ENCODE results near the gene NKX2-2.

Gene NKX2-2

DNA sequence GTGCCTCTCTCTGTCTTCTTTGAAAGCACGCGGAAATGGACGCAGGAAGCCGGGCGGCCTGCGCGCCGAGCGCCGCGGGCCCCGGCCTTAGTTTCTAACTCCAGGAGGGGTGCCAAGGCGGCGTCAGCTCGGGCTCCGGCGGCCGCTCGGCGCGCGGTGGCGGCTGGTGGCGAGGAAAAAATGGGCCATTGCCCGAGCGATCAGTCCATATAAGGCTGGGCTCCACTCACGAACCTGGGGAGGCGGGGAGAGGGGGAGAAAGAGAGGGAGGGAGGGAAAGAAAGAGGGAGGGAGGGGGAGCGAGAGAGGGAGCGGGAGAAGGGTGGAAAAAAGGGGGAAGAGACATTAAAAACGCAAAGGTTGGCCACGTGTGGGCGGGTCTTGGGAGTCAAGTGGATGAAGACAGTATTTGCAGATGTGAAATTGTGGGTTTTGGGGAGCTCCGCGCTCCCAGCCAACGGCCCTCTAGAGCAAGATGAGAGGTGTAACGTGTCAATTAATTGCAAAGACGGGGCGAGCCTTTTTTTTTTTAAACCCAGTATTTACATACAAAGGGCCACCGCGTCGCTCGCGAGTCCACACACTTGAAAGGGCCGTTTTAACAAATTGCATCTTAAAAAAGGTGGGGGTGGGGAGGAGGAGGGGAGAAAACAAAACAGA lies at the start of gene NKX2-2:
TSS of gene NKX2-2 (minus strand) at position 184 of the 660 bp plus-strand sequence. CDS start 395 bp downstream, outside the sequence.
- no peak for DNase-seq

DNA sequence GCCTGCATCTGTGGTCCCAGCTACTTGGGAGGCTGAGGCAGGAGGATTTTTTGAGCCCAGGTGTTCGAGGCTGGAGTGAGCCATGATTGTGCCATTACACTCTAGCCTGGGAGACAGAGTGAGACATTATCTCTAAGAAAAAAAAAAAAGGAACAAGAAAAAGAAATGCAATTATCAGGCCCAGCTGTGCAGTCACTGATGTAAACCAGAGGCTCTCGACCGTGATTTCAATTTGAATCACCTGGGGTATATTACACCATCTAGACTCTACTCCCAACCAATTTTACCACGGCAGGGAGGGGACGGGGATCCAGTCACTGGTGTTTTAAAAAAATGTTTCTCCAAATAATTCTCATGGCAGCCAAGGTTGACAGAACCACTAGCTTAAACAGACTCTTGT lies 48.8 kb upstream of the NKX2-2 start:
- no peak for DNase-seq

DNA sequence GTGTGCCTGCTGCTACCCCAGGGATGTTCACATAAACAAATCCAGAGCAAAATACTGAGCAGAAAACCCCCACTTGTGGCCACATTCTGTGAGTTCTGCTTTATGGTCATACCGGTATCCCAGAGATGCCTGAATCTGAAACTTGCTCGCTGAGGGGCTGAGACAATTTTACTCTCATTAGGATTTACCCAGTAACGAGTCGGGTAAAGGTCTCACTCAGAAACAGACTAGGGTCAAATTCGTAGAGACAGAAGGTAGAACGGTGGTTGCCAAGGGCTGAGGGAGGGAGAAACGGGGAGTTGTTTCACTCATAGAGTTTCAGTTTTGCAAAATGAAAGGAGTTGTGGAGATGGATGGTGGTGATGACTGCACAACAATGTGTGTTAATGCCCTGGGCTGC lies 45.4 kb upstream of the NKX2-2 start:
- no peak for DNase-seq

DNA sequence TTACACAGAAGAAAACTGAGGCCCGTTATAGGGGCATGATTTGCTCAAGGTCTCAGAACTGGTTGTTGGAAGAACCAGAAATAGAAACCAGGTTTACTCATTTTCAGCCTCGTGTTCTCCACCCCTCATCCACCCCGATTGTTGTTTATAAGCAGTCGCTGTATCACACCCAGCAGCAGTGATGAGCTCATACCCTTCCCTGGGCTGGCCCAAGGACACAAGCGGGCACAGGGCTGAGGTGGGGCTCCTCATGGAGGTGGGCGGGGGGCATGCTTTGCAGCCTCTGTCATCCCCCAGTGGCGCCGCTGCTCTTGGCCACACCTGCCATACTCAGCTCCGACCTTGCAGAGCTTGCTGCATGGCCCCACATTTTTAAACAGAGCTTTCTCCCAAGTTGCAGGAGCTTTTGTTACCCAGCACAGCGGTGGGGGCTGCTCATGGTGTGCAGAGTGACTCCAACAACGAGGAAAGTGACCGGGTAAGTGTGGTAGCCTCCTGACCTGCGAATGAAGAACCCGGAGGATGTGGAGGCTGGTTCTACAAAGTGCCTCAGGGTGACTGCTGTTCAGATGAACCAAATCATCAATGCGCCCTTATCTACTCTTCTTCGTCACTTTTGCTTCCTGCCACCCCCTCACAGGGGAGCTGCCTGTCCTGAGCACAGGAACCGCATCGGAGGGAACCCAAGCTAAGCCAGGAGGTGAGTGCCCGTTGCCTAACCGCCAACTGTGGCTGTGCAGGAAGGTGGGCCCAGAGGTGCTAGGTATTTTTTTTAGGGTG lies 43.6 kb upstream of the NKX2-2 start:
- DNase-seq, result no peak

DNA sequence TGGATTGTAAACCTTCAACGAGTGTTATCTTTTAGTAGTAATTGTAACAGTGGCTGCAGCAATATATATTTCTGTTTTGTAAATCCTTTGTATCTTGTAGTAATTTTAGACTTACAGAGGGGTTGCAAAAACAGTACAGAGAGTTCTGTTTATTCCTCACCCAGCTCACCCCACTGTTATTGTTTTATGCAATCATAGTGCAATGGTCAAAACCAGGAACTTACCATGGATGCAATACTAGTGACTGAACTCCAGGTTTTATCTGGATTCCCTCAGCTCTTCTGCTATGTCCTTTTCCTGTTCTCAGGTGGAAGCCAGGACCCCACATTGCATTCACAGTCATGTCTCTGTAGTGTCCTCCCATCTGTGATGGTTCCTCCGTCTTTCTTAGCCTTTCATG lies 42.5 kb upstream of the NKX2-2 start:
- DNase-seq, result no peak

DNA sequence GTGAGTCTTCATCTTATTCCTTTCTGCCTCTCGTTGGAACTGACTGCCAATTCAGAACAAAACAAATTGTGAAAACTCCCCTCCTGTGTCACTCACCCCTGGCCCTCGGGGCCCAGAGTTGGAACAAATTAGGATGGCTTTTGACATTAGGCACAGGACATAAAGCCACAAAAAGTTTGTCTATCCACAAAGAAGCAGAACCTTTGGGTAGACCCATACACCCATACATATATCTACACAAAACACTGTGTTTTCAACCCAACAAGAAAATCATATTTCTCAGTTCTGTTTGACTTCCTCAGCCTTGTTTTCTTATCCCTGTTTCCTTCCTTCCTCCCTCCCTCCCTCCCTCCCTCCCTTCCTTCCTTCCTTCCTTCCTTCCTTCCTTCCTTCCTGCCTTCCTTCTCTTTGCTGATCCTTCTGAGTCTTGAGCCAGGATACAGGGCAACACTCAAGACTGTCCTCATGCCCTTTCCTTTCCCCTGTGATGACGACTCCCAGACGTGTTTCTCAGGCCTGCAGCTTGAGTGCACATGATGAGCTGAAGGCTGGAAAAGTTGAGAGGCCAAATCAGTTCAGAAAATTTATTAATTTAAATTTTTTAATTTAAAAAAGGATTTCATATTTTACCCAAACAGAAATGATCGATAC lies 41.7 kb upstream of the NKX2-2 start:
- DNase-seq, result no peak

DNA sequence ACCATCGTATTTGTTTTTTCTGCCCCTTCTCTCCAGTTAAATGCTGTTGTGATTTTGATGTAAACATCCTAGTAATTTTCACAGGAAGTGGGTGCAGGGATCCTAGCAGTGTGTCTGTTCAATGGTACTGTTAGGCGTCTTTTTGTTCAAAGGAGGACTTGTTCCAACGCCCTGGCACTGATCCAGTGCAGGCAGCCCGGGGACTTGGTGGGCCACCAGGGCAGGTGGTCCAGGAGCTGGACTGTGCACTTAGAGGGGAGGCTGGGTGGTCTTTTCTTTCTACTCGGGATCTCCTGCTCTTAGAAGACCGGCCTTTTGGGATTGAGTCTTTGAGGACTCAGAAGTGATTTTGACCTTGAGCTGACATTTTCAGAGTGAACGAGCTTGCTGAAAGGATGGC lies 41.1 kb upstream of the NKX2-2 start:
- DNase-seq, result peak; percentile 16

DNA sequence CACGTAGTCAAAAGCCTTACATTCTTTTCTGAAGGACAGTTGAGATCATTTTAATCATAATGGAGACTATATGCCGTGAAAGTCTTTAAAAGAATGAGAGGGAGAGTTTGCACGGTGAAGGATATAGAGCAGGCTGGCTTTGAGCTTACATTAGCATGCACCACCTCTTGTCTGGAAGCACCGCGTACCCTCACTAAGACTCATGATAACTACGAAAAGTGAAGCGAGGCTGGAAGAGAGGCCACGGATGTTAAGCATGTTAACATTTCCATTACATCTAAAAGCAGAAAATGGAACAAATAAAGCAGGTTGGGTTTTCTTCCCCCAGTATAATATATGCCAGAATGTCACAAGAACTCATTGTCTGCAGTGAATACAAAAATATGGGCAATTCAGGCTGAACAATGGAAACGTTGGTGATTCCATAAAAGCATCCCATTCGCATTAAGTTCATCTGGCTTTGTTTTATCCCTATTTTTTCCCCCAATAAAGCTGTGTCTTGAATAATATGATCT lies 40.6 kb upstream of the NKX2-2 start:
- no peak for DNase-seq

DNA sequence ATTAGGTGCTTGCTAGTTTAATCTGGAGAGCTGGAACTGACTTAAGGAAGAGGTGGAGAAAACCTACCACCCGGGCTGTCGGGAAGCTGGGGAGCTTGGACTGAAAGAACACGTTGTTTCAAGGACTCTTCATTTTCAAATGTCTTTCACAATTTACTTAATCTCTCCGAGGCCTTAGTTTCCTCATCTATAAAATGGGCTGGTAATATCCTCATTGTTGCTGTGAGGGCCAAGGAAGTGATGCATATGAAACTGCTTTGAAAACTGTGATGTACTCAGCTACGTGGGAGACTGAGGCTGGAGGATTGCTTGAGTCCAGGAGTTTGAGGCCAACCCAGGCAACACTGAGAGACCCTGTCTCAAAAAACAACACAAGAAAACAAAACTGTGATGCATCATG lies 36.7 kb upstream of the NKX2-2 start:
- no peak for DNase-seq

DNA sequence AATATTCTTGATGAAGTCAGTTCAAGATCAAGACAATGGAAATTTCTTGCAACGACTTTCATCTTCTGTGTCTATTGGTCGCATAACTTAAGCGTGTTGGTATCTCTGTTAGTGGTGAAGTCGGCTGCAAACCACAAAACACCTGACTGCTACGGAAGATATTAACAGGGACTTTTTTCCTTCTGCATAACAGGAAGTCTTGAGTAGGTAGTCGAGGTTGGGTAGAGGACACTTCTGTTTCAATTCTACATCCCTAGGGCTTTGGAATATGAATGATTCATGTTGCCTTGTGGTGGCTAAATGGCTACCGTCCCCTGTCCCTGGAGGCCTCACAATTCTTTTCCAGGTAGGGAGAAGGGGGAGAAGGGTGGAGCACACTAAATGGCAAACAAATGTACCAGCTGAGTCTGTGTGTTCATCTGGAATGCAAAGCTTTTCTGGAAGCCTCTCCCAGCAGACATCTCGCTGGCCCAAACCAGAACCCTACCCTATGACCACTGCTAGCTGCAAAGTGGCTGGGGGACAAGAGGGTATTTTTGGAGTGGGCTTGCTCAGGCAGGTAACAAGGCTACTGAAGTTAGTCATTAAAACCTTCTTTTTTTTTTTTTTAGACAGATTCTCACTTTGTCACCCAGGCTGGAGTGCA lies 34.6 kb upstream of the NKX2-2 start:
- DNase-seq, result no peak

DNA sequence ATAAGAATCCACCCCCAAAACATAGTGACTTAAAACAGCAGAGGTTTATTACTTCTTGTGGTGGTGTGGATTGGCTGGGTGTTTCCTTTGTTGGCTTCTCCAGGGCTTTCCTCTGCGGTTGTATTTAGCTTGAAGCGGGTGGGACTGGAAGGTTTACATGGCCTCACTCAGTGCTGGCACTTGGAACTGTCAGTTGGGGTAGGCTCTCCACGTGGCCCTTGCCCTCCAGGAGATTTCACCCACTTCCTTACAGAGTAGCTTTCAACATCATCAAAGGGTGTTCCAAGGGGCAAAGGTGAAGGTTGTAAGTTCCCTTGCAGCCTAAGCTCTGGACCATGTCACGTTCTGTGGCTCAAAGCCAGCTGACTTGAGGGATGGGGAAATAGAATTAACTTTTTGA lies 32.5 kb upstream of the NKX2-2 start:
- DNase-seq, result no peak

DNA sequence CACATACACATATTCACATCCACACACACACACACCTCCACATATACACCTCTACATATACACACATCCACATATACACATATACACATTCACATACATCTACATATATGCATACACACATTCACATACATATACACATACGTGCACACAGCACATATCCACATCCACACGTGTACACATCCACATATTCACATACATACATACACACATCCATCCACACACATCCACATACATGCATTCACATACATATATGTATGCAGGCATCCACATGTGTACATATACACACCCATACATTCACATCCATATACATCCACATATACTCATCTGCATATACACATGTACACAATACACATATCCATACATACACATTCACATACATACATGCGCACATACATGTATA lies 25.6 kb upstream of the NKX2-2 start:
- no peak for DNase-seq

DNA sequence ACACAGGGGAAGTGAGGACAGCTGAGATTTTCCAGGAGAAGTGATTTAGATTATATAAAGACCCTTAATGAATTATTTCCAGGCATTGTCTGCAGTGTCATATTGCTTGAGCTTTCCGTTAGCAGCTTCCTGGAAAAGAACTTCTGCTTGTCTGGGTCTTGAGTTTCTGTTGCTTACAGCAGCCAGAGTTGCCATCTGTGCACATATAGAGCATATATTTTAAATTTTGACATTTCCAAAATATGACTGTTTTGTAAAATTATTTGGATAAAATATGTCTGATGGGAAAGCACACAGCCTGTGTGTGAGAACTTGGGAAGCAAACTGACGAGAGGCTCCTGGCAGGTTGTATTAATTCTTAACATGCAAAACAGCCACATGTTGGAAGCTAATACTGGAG lies 21.0 kb upstream of the NKX2-2 start:
- no peak for DNase-seq

DNA sequence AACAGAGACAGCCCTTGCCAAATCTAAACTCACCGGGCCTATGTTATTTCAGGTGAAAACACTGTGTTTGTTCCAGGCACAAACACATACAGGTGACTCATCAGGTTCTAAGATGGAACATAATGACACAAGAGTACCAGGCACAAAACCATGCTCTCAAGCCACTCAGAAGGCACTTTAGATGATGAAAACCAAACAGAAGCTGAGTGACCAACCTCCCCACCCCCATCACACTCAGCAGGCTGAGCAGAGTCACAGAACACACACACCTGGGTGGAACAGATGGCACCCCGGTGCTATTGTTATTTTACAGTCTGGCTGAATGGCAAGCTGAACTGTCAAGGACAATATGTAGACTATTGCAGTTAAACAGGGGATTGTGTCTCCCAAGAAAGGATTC lies 20.6 kb upstream of the NKX2-2 start:
- DNase-seq, result peak; percentile 97

DNA sequence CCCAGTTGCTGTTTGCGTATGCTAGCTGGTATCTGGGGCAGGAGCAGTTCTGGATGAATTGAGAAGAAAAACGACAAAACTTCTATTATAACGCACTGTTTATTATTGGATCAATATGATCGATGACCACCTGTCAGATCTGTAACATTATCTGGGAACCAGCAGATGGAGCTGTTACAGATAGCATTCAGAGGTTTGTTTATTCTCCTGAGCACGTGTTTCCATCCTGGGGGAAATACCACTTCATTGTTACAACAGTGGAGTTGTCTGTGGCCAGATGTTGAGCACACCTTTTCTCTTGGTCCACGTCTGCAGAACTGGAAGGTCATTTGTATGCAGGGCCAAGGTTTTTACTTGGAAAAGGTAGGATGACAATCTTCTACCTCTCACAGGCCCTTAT lies 16.0 kb upstream of the NKX2-2 start:
- DNase-seq, result peak; percentile 94

DNA sequence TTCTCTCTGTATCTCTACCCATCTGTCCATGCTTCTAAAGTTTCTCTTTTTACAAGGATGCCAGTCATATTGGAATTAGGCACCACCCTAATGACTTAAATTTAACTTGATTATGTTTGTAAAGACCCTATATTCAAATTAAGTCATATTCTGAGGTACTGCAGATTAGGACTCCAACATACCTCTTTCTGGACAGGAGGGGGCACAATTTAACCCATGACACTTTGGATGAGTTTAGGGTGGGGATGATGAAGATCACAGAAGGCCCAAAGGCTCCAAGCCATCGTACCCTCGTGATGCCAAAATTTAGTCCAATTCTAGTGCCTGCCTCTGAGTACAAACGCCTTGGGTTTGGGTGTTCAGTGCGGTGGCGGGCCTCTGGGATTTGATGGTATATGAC lies 15.0 kb upstream of the NKX2-2 start:
- peak; percentile 15 for DNase-seq

DNA sequence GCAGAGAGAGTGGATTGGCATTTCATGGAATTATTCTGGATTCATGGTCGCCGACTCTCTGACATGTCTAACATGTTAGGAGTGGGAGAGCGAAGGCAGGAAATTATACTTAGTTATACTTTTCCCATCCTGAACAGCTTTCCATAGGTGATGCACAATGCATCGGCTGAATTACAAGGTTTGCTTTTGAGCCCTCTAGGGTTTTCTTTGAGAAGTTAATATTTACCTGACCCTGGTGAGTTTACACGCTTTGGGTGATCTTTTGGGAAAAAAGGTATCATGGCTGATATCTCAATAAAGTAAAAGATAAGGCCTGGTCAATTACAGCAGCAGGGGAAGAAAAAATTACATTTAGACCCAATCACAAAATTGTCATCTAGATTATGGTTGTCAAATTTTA lies 14.0 kb upstream of the NKX2-2 start:
- no peak for DNase-seq

DNA sequence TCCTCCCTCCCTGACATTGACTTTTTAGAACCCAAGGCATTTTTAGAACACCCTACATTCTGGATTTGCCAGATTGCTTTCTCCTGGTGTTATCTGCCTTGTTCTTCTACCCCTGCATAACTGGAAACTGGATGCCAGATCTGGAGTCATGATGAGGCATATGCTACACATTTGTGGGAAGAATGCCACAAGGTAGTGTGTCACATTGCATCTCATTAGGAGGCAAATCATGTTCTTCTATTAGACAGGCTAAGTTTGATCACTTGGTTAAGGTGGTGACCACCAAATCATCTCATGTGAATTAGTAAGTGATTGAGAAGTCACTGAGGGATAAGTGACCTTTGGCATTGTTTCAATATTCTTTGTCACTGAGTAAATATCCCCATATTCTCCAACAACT lies 12.9 kb upstream of the NKX2-2 start:
- no peak for DNase-seq

DNA sequence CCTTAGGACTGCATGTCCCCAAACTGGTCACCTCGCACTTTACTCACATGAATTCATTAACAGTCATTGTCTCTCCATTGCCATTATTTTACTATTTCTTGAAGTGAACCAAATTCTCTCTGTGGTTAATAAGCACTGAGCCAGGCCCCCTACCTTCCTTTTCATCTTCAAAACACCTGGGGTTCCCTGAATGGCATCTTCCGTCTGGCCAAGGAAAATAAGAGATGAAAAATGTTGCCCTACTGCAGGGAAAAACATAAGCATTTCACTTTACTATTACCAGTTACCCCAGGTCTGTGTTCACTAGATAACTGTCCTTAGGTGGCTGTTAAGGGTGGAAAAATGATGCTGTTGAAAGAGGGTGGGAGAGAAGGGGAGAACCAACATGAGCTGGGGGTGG lies 10.0 kb upstream of the NKX2-2 start:
- DNase-seq, result no peak

DNA sequence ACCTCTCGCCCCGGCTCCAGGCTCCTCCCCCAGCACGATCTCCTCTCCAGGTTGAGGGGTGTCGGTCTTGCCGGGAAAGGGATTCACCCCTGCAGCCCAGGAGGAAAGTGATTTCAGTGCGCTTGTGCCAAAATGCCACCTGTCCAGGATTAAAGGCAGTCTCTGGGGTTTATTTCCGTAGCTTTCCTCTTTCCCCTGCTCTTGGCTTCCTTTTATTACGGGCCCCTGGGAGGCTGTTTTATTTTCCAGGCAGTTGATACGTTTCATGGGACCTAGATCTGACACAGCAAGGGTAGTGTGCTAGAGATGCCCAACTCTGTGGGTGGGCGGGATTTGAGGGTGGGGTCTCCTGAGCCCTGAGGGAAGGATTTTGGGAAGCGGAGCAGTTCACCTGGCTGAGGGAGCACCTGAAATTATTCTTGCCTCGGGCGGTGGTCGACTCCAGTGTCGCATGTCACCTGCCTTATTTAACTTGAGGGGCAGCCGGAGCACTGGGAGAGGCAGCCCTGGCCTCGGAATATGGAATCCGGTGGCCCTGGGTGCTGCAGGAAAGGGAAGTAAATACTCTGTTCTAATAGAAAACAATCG lies 9.5 kb upstream of the NKX2-2 start:
- DNase-seq, result peak; percentile 89

DNA sequence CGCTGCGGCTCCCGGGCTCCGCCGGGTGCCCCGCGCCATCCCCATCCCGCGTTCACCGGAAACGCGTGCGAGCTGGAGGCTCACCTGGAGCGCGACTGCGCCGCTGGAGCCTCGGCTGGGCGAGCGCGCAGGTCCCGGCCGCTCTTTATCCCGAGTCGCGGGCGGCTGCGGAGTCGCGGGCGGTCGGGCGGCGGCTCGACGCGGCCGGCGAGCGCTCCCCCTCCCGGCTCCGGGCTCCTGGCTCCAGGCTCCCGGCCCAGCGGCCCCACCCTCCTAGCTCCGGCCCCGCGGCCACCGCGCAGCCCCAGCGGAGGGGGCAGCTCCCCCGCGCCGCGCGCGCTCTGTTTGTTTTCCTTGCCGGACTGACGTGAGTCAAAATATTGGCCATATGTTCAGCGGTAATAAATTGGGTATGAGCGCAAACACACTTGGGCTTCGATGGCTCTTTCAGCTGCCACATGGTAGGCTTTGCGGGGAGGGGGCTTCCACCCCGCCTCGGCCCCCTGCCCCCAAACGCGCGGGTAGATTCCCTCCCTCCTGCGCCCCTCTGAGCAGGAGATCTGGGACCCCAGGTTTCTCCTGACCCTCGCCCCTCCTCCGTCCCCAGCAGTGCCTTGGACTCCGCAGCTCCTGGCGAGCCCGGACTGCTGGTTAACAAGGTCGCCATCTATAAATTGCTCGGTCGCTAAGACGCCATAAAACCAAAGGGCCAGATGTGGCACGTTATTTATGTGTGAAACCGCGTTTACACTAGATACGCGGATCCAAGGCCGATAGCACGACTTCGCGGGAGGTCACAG lies 8.8 kb upstream of the NKX2-2 start:
- DNase-seq, result peak; percentile 83

Measured in NCI-H146 (cell line).